H1 (cell line): ENCODE data around the gene PAQR7.

Source experiments
- BRCA1 ChIP-seq: IDR thresholded peaks from 2 replicates; pipeline ENCODE4 v1.6.1; 2012; ENCODE audit warnings: low read depth, low read length, improper control_type of control experiment
- CBX5 ChIP-seq: fragments of 300-800, 300-1000 bp; sonication (generic); IDR thresholded peaks from 2 replicates; pipeline ENCODE4 v1.7.1; 2016; ENCODE audit warnings: antibody characterized with exemption, low read length, low read depth
- CEBPB ChIP-seq: IDR thresholded peaks from 2 replicates; pipeline ENCODE4 v1.6.1; 2012; ENCODE audit warnings: low read depth, low read length
- EZH2 ChIP-seq: fragments of 200-600 bp; sonication (generic); IDR thresholded peaks from 2 replicates; pipeline ENCODE4 v1.7.1; 2012; ENCODE audit warnings: low read depth, mild to moderate bottlenecking, moderate library complexity, low read length, inconsistent platforms; ENCODE audit not compliant: severe bottlenecking
- POLR2AphosphoS5 ChIP-seq: IDR thresholded peaks from 2 replicates; pipeline ENCODE4 v1.6.1; 2011; ENCODE audit warnings: low read depth, low read length
- RFX5 ChIP-seq: IDR thresholded peaks from 2 replicates; pipeline ENCODE4 v1.6.1; 2011; ENCODE audit warnings: low read depth, low read length, improper control_type of control experiment, borderline replicate concordance
- TAF1 ChIP-seq: IDR thresholded peaks from 2 replicates; pipeline ENCODE4 v1.6.1; 2011; ENCODE audit warnings: mild to moderate bottlenecking, low read depth, low read length
- TF ChIP-seq, protein P1 (sequence below), 3 experiments: IDR thresholded peaks; 1 replicate in 2 of 3; 2 replicates in 1 of 3; pipeline versions ENCODE4 v1.5.1 to v1.6.1; 2011; ENCODE audit warnings: low read length in 3 of 3, mild to moderate bottlenecking in 3 of 3, inconsistent platforms in 2 of 3, low read depth in 1 of 3, moderate library complexity in 1 of 3; ENCODE audit not compliant: insufficient read depth in 1 of 3; ENCODE audit errors: control extremely low read depth in 1 of 3

DNA sequence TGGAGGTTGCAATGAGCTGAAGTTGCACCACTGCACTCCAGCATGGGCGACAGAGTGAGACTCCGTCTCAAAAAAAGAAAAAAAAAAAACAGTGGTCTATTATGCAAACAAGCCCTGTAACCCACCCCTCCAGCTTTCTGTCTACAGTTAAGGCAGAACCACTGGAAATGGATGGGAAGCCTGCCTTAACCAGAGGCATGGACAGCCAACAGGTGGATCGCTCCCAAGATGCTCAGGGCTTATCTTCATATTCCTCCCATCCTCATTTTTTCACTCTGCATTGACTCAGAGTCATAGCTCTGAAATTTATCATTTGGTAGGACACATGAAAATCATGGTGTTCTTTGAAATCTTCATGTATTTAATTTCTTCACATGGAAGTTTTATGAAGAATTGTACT is 47.0 kb downstream of the PAQR7 start:
- TF ChIP-seq, protein P1, sequence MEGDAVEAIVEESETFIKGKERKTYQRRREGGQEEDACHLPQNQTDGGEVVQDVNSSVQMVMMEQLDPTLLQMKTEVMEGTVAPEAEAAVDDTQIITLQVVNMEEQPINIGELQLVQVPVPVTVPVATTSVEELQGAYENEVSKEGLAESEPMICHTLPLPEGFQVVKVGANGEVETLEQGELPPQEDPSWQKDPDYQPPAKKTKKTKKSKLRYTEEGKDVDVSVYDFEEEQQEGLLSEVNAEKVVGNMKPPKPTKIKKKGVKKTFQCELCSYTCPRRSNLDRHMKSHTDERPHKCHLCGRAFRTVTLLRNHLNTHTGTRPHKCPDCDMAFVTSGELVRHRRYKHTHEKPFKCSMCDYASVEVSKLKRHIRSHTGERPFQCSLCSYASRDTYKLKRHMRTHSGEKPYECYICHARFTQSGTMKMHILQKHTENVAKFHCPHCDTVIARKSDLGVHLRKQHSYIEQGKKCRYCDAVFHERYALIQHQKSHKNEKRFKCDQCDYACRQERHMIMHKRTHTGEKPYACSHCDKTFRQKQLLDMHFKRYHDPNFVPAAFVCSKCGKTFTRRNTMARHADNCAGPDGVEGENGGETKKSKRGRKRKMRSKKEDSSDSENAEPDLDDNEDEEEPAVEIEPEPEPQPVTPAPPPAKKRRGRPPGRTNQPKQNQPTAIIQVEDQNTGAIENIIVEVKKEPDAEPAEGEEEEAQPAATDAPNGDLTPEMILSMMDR (IDR thresholded peaks at IDR 0.05; ENCODE audit: control extremely low read depth in 1 of 3, insufficient read depth in 1 of 3, low read depth in 1 of 3, low read length in 3 of 3) = no peak
- TF ChIP-seq TAF1 (no peak), EZH2 (no peak), BRCA1 (no peak), CEBPB (no peak), RFX5 (no peak), POLR2AphosphoS5 (no peak), CBX5 (no peak)
